GM21367 (cell line): ENCODE data around the gene SLC4A3.

Experiments used
- ATAC-seq: cut with Tn5 transposase; IDR thresholded peaks from one replicate; pipeline ENCODE4 v1.9.1; 2021; ENCODE audit not compliant: unreplicated experiment

The SLC4A3 gene

GRCh38 chr2:219627103-219628100 is at the start of gene SLC4A3:
Gene SLC4A3 (plus strand): TSS chr2:219627630. CDS start chr2:219627993, 363 bp downstream.
- no peak for ATAC-seq

- no peak for ATAC-seq
Observed at GRCh38 chr2:219578811-219579613, 48.4 kb upstream of the SLC4A3 start.

GRCh38 chr2:219581346-219581745 is 46.1 kb upstream of the SLC4A3 start:
- no peak for ATAC-seq

GRCh38 chr2:219591091-219591490 is 36.3 kb upstream of the SLC4A3 start:
- ATAC-seq = no peak

- ATAC-seq = no peak
Observed at GRCh38 chr2:219592736-219593135, 34.7 kb upstream of the SLC4A3 start.

- ATAC-seq = no peak
Observed at GRCh38 chr2:219593154-219593553, 34.3 kb upstream of the SLC4A3 start.

- no peak for ATAC-seq
Observed at GRCh38 chr2:219595256-219595655, 32.2 kb upstream of the SLC4A3 start.

- ATAC-seq = peak; percentile 0
Observed at GRCh38 chr2:219596954-219597551, 30.4 kb upstream of the SLC4A3 start.

GRCh38 chr2:219597552-219598307 is 29.7 kb upstream of the SLC4A3 start, which contains the start of gene STK11IP:
Gene STK11IP (plus strand): TSS chr2:219597857. CDS start chr2:219598120, 263 bp downstream.
- ATAC-seq = peak; percentile 86

- ATAC-seq = no peak
Observed at GRCh38 chr2:219598308-219599078, 28.9 kb upstream of the SLC4A3 start.

GRCh38 chr2:219603771-219604170 is 23.7 kb upstream of the SLC4A3 start:
- ATAC-seq = no peak

GRCh38 chr2:219605607-219605954 is 21.8 kb upstream of the SLC4A3 start:
- ATAC-seq = no peak

GRCh38 chr2:219607931-219608330 is 19.5 kb upstream of the SLC4A3 start:
- ATAC-seq = no peak

GRCh38 chr2:219608399-219608964 is 18.9 kb upstream of the SLC4A3 start:
- no peak for ATAC-seq

- ATAC-seq = no peak
Observed at GRCh38 chr2:219609149-219609750, 18.2 kb upstream of the SLC4A3 start.

- no peak for ATAC-seq
Observed at GRCh38 chr2:219611306-219611705, 16.1 kb upstream of the SLC4A3 start.

GRCh38 chr2:219611866-219612576 is 15.4 kb upstream of the SLC4A3 start:
- ATAC-seq = no peak

- peak; percentile 47 for ATAC-seq
Observed at GRCh38 chr2:219612577-219613286, 14.7 kb upstream of the SLC4A3 start.
